ENCODE measurements around the gene RAB33B. TPM values are rescaled to one million over a fixed set of nuclear protein-coding genes. Genes with fewer than 3 reads are reported as not detected.
"Not testable (repeated sequence)": the region's sequence is repeated elsewhere in the genome, so short reads cannot be mapped to it uniquely, and the experiment has no call there.

Gene RAB33B
- total RNA-seq: 10 to 100 TPM; 10.9 to 15.1 (median 12.1) TPM
- long read RNA-seq, full-length matches to known transcripts: 3 of 6 reads
- long read RNA-seq, partial matches to known transcripts: 0 of 6 reads
- long read RNA-seq, other reads (novel, unspliced or antisense): 3 of 6 reads

DNA sequence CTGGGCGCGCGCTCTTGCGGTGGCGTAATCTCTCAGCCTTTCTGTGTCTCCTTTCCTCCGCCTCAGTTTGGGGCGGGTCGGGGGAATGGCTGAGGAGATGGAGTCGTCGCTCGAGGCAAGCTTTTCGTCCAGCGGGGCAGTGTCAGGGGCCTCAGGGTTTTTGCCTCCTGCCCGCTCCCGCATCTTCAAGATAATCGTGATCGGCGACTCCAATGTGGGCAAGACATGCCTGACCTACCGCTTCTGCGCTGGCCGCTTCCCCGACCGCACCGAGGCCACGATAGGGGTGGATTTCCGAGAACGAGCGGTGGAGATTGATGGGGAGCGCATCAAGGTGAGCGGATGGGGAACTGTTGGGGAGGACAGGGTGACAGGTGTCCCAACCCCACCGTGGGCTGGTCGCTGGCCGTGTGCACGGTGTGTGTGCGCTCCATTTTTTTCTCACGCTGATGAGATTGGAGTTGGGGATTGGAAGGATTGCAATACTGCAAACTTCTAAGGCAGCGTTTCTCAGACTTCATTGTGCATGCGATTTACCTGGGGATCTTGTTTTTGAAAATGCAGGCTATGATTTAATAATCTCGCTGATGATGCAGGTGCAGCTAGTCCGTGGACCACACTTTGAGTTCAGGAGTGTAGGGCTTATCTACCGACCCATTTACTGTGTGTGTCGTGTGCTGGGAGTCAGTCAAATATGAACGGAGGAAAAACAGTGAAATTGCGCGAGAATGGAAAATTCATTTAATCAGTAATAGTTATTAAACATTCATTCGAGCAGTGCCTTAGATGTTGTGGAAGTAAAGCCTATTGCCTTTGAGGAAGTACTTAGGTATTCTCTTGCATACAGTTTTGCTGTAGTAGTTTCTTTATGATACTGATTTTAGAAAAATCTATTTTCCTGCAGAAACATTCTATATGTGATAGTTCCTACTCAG, at the start of gene RAB33B:
RAB33B (plus strand) TSS at position 11 of the 935 bp plus-strand sequence; CDS start at position 86, 75 bp downstream.
- Histone ChIP-seq H3K9me3 (no peaks in the 10 kb centered on the region), H3K4me1 (peaks cover 0 to 31% (median under 1%) of the 10 kb centered on the region in 4 donors), H3K27me3 (no peaks in the 10 kb centered on the region), H3K4me3 (peak within 1 kb of the TSS; percentile 50 to 76 (median 76)), H3K27ac (peak within 1 kb of the TSS; percentile 90 to 96 (median 94)), H3K36me3 (no peaks in the 10 kb centered on the region)
- TF ChIP-seq CTCF (IDR thresholded peaks at IDR 0.05) (no peak), POLR2A (IDR thresholded peaks at IDR 0.05) (peak; percentile 90)
- DNase-seq: no peak
- intact Hi-C loops (cut with DNase I): loop anchor here in 1 of 2 donors (5.0 kb wide), 1 partner anchor 103 kb away; the partner anchor contains the start of gene SETD7
- no peak for ATAC-seq
- 1% methylated on average over 24 of the region's 46 CpGs for WGBS (ENCODE audit: insufficient coverage, low coverage, low lambda C conversion rate, missing lambda C conversion rate)

DNA sequence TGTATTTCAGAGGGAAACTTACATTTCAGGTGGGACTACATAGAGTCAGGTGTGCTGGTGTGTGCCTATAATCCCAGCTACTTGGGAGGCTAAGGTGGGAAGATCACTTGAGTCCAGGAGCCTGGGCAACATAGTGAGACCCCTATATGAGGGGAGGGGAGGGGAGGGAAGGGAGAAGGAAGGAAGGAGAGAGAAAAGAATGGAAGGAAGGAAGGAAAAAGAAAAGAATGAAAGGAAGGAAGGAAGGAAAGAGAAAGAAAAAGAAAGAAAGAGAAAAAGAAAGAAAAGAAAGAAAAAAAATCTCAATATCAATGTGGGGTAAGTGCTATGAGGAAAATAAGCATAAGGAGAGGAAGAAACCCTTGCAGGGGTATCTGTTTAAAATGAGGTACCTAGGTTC, 43.6 kb upstream of the RAB33B start:
- H3K4me1 ChIP-seq: no peaks in the 10 kb centered on the region
- no peak overlapping the region for H3K27ac ChIP-seq
- DNase-seq: no peak
- intact Hi-C loops (cut with DNase I): loop anchor here in 1 of 2 donors (10.0 kb wide), 1 partner anchor 94 kb away; no protein-coding TSS in a partner anchor
- no peaks in the 10 kb centered on the region for H3K36me3 ChIP-seq
- ATAC-seq: no peak
- no peaks in the 10 kb centered on the region for H3K9me3 ChIP-seq
- TF ChIP-seq CTCF (IDR thresholded peaks at IDR 0.05): no peak
- no peak for TF ChIP-seq POLR2A (IDR thresholded peaks at IDR 0.05)
- H3K27me3 ChIP-seq: no peaks in the 10 kb centered on the region
- H3K4me3 ChIP-seq: no peak overlapping the region

DNA sequence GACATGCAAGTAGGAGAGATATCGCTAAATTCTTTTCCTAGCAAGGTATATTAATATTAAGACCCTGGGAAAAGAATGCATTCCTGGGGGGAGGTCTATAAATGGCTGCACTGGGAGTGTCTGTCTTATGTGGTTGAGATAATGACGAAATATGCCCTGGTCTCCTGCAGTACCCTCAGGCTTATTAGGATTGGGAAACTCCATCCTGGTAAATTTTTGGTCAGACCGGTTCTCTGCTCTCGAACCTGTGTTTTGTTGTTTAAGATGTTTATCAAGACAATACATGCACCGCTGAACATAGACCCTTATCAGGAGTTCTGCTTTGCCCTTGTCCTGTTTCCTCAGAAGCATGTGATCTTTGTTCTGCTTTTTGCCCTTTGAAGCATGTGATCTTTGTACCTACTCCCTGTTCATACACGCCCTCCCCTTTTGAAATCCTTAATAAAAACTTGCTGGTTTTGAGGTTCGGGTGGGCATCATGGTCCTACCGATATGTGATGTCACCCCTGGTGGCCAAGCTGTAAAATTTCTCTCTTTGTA, 39.2 kb upstream of the RAB33B start:
- H3K27ac ChIP-seq, DNase-seq, H3K36me3 ChIP-seq, ATAC-seq, H3K4me1 ChIP-seq, H3K27me3 ChIP-seq, H3K9me3 ChIP-seq, H3K4me3 ChIP-seq: not testable (repeated sequence)
- 73% methylated on average over 8 of the region's 8 CpGs for WGBS (ENCODE audit: insufficient coverage, low coverage, low lambda C conversion rate, missing lambda C conversion rate)
- intact Hi-C loops (cut with DNase I): loop anchor here in 1 of 2 donors (10.0 kb wide), 1 partner anchor 90 kb away; no protein-coding TSS in a partner anchor

DNA sequence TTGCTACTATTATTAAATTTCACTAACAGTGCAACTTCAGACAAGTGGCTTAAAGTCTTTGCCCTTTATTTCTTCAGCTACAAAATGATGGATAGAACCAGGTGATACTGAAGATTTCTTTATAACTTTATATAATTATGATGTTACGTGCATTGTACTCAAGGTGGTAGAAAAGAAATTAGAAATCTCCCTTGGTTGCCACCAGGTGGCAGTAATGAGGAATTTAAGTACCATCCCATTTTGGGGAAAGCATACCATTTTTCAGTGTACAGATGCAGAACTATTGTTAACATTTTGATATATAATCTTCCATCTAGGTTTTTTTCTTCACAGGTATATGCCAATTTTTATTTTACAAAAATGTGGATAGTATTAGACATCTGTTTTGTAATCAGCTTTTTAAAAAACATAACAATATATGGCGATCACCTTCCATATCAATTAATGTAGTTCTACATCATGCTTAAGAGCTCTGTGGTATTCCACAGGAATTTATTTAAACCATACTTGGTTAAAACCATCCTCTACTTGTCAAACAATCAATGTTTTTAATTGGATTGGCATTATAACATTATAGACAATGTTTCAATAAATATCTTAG, 37.7 kb upstream of the RAB33B start:
- no peak overlapping the region for H3K27ac ChIP-seq
- WGBS (ENCODE audit: insufficient coverage, low coverage, low lambda C conversion rate, missing lambda C conversion rate): 67% methylated on average over 2 of the region's 2 CpGs
- peak; percentile 47 to 70 (median 60) for ATAC-seq
- intact Hi-C loops (cut with DNase I): loop anchor here in 1 of 2 donors (10.0 kb wide), 1 partner anchor 89 kb away; no protein-coding TSS in a partner anchor
- H3K4me1 ChIP-seq: peaks cover 0 to 18% (median 0%) of the 10 kb centered on the region in 4 donors
- no peak for DNase-seq
- no peak overlapping the region for H3K4me3 ChIP-seq
- H3K27me3 ChIP-seq: no peaks in the 10 kb centered on the region
- TF ChIP-seq POLR2A (IDR thresholded peaks at IDR 0.05) (no peak), CTCF (IDR thresholded peaks at IDR 0.05) (peak; percentile 60 to 83 (median 78))
- no peaks in the 10 kb centered on the region for H3K36me3 ChIP-seq
- H3K9me3 ChIP-seq: no peaks in the 10 kb centered on the region

Data from right lobe of liver (tissue), 6 donors.